Fibroblast of lung (primary cell): ENCODE data around the gene RNF38.

Experiments used
- CTCF ChIP-seq, 2 donors: IDR thresholded peaks in 1 of 2; conservative IDR thresholded peaks in 1 of 2; 1 replicate in 1 of 2; 2 replicates in 1 of 2; pipeline ENCODE4 v1.5.1; 2011 to 2012; ENCODE audit warnings: low read length in 2 of 2, control low read depth in 1 of 2, inconsistent platforms in 1 of 2, low read depth in 1 of 2, mild to moderate bottlenecking in 1 of 2
- EZH2 ChIP-seq: IDR thresholded peaks from 2 replicates; pipeline ENCODE4 v1.5.1; 2012; ENCODE audit warnings: low read length, control low read depth, mild to moderate bottlenecking; ENCODE audit errors: missing control alignments

GRCh38 chr9:36444203-36444602 lies 44.1 kb upstream of the RNF38 start:
- TF ChIP-seq CTCF (conservative IDR thresholded peaks at IDR 0.05 in 1 of 2, IDR thresholded peaks at IDR 0.05 in 1 of 2; ENCODE audit: low read depth in 1 of 2, low read length in 2 of 2) (no peak), EZH2 (no peak)
